WI38 (cell line): Measurements from ENCODE around the gene FOXP4.

Source experiments
- H3K4me3 ChIP-seq: 2 replicates; pipeline ENCODE4 v1.5.1; 2011; ENCODE audit warnings: low read depth, mild to moderate bottlenecking, control low read depth, low read length
- CTCF ChIP-seq: IDR thresholded peaks from 2 replicates; pipeline ENCODE4 v1.5.1; 2012; ENCODE audit warnings: low read depth, mild to moderate bottlenecking, control low read depth, low read length

Gene FOXP4

GRCh38 chr6:41503827-41504465, 42.2 kb upstream of the FOXP4 start:
- H3K4me3 ChIP-seq: peak overlapping the region; percentile 36
- no peak for TF ChIP-seq CTCF

DNA sequence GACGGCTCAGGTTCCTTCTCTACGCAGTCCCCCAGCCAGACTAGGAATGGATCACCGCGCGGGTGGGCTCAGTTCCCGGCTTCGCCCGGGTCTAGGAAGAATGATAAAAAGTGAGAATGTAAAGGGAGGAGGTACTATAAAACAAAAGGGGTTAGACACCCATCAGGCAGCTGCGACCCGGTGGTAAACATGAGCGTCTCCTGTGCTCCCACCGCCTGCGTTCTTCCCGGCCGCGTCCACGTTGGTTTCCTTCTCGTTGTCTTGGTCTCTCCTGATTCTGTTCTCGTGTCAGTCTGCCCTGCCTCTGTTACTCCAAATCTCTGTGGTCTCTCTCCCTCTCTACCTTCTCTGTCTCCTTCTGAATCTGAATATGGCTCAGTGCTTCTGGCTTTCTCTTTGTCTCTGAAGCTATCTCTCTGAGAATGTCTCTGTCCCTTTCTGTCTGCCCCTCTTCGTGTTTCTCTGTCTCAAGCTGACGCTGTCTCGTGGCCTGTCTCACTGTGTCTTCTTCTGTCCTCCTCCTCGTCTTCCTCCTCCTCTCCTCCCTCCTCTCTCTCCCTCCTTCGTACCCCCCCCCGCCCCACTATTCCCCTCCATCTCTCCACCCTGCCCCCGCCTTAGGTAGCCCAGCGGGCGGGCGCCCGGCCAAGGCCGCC, 41.6 kb upstream of the FOXP4 start:
- H3K4me3 ChIP-seq: no peak overlapping the region
- no peak for TF ChIP-seq CTCF

DNA sequence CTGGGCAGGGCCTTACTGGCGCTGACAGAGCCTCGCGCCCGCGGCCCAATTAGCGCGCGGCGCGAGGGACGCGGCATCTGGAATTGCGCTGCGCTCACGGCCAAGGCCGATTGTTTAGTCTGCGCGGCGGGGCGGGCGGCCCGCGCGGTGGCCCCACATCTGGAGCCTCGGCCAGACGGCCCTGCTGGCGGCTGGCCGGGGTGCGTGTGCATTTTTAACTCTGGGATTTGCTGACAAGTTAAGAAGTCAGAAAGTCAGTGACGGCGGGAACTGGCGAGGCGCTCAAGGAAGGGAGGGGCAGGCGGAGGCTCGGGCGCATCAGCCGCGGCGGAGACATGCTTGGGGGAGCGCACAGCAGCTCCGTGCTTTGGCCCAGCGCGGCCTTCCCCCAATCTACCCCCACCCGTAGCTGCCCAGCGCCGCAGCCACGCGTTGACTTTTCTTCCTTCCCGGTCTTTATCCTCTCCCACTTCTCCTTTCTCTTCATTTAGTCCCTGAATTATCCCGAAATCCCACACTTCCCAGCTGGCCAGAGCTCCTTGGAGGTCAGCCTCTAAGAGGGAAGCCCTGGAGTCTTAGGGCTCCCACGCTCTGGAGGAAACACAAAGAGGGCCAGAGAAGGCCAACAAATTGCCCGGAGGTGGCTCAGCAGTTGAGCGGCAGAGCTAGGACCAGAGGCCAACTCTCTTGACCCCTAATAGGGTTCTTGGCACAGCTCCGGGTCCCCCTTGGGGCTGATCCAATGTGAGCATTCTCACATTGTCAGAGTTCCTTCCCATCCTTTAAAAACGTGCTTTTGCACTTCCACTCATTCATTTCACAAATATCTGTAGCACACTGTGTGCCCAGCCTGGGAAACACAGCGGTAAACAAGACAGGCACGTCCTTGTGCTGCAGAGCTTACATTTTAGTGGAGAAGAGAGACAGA, 40.8 kb upstream of the FOXP4 start:
- peak overlapping the region; percentile 10; the same call in 1 of the 2 replicates for H3K4me3 ChIP-seq

GRCh38 chr6:41508479-41508878, 37.7 kb upstream of the FOXP4 start:
- no peak overlapping the region for H3K4me3 ChIP-seq
- TF ChIP-seq CTCF: no peak

More for the DNA sequence above, 40.8 kb upstream of the FOXP4 start:
- TF ChIP-seq CTCF: no peak

DNA sequence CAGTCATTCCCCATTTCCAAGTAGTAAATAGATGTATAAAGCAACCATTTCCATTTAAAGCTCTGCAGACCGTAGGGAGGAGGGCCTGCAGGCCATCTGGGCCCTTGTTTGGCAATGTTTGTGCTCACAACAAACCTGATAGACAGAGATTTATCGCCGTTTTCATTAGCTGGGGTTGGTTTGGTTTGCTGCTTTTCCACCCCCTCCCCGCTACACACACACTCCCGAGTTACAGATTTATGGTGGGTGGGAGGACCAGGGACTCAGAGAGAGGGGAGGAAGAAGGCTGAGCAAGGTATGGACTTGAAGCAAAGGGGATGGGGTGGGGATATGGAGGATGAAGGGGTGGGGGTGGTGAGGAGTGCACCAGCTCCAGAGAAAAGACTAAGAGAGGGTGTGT, 36.6 kb upstream of the FOXP4 start:
- no peak overlapping the region for H3K4me3 ChIP-seq
- TF ChIP-seq CTCF: no peak

- H3K4me3 ChIP-seq: no peak overlapping the region
- no peak for TF ChIP-seq CTCF
These were observed 34.6 kb upstream of the FOXP4 start for GRCh38 chr6:41511443-41512060.
